Measurements from ENCODE around the gene PCDHGA4. TPM values are rescaled to one million over a fixed set of nuclear protein-coding genes. Genes with fewer than 3 reads are reported as not detected.
"Not testable (repeated sequence)": the region's sequence is repeated elsewhere in the genome, so short reads cannot be mapped to it uniquely, and the experiment has no call there.

The PCDHGA4 gene
- total RNA-seq, 2 donors from 2014 or later: 11.4 TPM

GRCh38 chr5:141330299-141331080 is 24.3 kb upstream of the PCDHGA4 start, which contains the start of gene PCDHGA1:
Gene PCDHGA1, plus strand, starts transcription at chr5:141330514.
- ATAC-seq (ENCODE audit: insufficient number of reproducible peaks, low FRiP score, low read depth) (no peak), DNase-seq (ENCODE audit: low spot score) (no peak)
- H3K9me3 ChIP-seq: peaks cover 65% of the 10 kb centered on the region

GRCh38 chr5:141332571-141332970 is 22.2 kb upstream of the PCDHGA4 start:
- H3K9me3 ChIP-seq: peaks cover 82% of the 10 kb centered on the region
- not testable (repeated sequence) for ATAC-seq (ENCODE audit: insufficient number of reproducible peaks, low FRiP score, low read depth); H3K36me3 ChIP-seq; H3K27ac ChIP-seq; H3K4me1 ChIP-seq (ENCODE audit: control insufficient read depth in 1 of 2, low read depth in 2 of 2); H3K4me3 ChIP-seq; H3K27me3 ChIP-seq (replicated peaks; ENCODE audit: insufficient read depth); DNase-seq (ENCODE audit: low spot score)

More at GRCh38 chr5:141330299-141331080, 24.3 kb upstream of the PCDHGA4 start, which contains the start of gene PCDHGA1:
- Histone ChIP-seq H3K4me3 (peak within 1 kb of the TSS; percentile 14), H3K4me1 (ENCODE audit: control insufficient read depth in 1 of 2, low read depth in 2 of 2) (no peaks in the 10 kb centered on the region), H3K27me3 (replicated peaks; ENCODE audit: insufficient read depth) (no peaks in the 10 kb centered on the region), H3K36me3 (no peaks in the 10 kb centered on the region), H3K27ac (no peak within 1 kb of the TSS)
- no peak for TF ChIP-seq CTCF (IDR thresholded peaks at IDR 0.05)

GRCh38 chr5:141338538-141339306 is 16.1 kb upstream of the PCDHGA4 start, which contains the start of gene PCDHGA2:
Gene PCDHGA2, plus strand, starts transcription at chr5:141338760.
- DNase-seq (ENCODE audit: low spot score) (no peak), ATAC-seq (ENCODE audit: insufficient number of reproducible peaks, low FRiP score, low read depth) (no peak)
- Histone ChIP-seq H3K4me3 (peak within 1 kb of the TSS; percentile 64), H3K36me3 (peaks cover 3% of the 10 kb centered on the region), H3K9me3 (peaks cover 89% of the 10 kb centered on the region), H3K4me1 (ENCODE audit: control insufficient read depth in 1 of 2, low read depth in 2 of 2) (no peaks in the 10 kb centered on the region), H3K27me3 (replicated peaks; ENCODE audit: insufficient read depth) (no peaks in the 10 kb centered on the region), H3K27ac (no peak within 1 kb of the TSS)
- peak; percentile 25 for TF ChIP-seq CTCF (IDR thresholded peaks at IDR 0.05)

GRCh38 chr5:141340781-141341354 is 14.0 kb upstream of the PCDHGA4 start:
- not testable (repeated sequence) for DNase-seq (ENCODE audit: low spot score); H3K4me1 ChIP-seq (ENCODE audit: control insufficient read depth in 1 of 2, low read depth in 2 of 2); H3K27ac ChIP-seq; H3K27me3 ChIP-seq (replicated peaks; ENCODE audit: insufficient read depth); H3K4me3 ChIP-seq; H3K36me3 ChIP-seq; ATAC-seq (ENCODE audit: insufficient number of reproducible peaks, low FRiP score, low read depth)
- peaks cover 92% of the 10 kb centered on the region for H3K9me3 ChIP-seq

GRCh38 chr5:141342773-141343172 is 12.0 kb upstream of the PCDHGA4 start:
- Histone ChIP-seq H3K27me3 (replicated peaks; ENCODE audit: insufficient read depth) (no peaks in the 10 kb centered on the region), H3K36me3 (peaks cover 3% of the 10 kb centered on the region), H3K27ac (no peak overlapping the region), H3K4me3 (no peak overlapping the region), H3K9me3 (peaks cover 89% of the 10 kb centered on the region), H3K4me1 (ENCODE audit: control insufficient read depth in 1 of 2, low read depth in 2 of 2) (no peaks in the 10 kb centered on the region)
- TF ChIP-seq CTCF (IDR thresholded peaks at IDR 0.05): no peak
- DNase-seq (ENCODE audit: low spot score): no peak
- no peak for ATAC-seq (ENCODE audit: insufficient number of reproducible peaks, low FRiP score, low read depth)

Data from thoracic aorta (tissue), 2 donors.